WTC11 (cell line): ENCODE data around the gene IRS1.

Experiments used
- CTCF ChIP-seq: fragments of 200-600 bp; IDR thresholded peaks from 2 replicates; pipeline ENCODE4 v1.8.0; 2022; ENCODE audit warnings: antibody characterized with exemption
- NR2C2 ChIP-seq: sonication (generic); formaldehyde crosslinking; IDR thresholded peaks from 2 replicates; pipeline ENCODE4 v1.8.0; 2022; ENCODE audit warnings: mild to moderate bottlenecking, missing genetic modification reagents
- TEAD4 ChIP-seq: sonication (generic); formaldehyde crosslinking; IDR thresholded peaks from 2 replicates; pipeline ENCODE4 v1.8.0; 2022; ENCODE audit warnings: mild to moderate bottlenecking, missing genetic modification reagents
- ZNF396 ChIP-seq: fragments of 250-450 bp; sonication (Bioruptor Pico); IDR thresholded peaks from 2 replicates; pipeline ENCODE4 v1.8.0; 2021; ENCODE audit warnings: mild to moderate bottlenecking, moderate library complexity, borderline replicate concordance
- TF ChIP-seq, protein P1 (sequence below): fragments of 250-450 bp; sonication (Bioruptor Pico); IDR thresholded peaks from 2 replicates; pipeline ENCODE4 v1.9.0; 2021; ENCODE audit warnings: moderate library complexity, mild to moderate bottlenecking, inconsistent platforms, borderline replicate concordance

DNA sequence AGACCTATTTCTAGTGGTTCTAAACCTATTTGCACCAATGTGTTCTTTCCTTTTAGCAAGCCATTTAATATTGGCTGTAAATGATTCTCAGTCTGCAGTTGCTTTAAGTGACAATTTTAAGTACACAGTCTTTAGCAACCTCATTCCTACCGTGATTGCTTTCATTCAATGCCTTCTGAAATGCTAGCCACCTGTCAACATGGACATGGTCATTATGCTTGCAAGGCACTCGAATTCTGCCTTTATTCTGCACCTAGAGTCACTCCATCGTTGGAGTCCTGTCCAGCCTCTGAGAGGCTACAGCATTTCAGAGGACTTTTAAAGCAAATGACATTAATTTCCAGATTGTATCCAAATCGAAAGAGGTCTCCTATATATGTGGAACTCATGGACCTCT is 115.1 kb downstream of the IRS1 start:
- TF ChIP-seq TEAD4 (CRISPR knock-in tag) (no peak), ZNF396 (CRISPR knock-in tag) (no peak), NR2C2 (no peak), CTCF (no peak)
- TF ChIP-seq, protein P1, sequence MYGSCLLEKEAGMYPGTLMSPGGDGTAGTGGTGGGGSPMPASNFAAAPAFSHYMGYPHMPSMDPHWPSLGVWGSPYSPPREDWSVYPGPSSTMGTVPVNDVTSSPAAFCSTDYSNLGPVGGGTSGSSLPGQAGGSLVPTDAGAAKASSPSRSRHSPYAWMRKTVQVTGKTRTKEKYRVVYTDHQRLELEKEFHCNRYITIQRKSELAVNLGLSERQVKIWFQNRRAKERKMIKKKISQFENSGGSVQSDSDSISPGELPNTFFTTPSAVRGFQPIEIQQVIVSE (CRISPR knock-in tag), result no peak
